ENCODE data around the gene GIPC3.

The GIPC3 gene

DNA sequence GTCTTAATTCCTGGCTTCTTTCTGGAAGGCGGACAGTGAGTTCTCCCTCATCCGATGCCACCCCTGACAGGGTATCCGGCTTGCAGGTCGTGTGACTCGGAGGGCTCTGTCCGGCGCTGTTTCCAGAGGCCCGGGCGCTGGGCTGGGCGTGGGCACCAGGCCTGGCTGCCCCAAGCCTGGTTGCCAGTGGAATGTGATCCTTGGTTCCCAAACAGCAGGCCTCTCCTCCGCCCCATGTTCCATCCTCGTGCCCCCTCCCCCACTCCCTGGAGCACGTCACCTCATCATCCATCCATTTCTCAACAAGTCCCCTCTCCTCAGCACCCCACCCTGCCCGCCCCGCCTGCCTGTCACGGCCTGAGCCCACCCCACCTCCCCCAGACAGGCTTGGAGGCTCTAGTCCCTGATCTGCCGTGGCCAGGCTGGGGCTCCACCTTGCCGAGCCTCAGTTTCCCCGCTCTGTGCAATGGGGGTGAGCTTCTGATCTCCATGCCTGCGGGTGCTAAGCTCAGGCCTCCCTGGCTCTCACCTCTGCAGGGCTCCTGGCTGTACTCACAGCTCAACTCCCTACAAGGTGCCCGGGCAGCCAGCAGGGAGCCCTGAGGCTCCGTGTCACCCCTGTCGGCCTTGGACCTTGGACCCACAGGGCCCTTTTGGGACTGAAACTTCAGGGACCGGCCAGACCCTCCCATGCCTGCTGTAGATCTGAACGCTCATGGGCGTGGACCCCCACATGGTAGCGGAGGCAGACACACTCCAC, 19.1 kb downstream of the GIPC3 start:
- DNase-seq (ENCODE audit: insufficient read length, low spot score) (no peak), FAIRE-seq (no peak)

DNA sequence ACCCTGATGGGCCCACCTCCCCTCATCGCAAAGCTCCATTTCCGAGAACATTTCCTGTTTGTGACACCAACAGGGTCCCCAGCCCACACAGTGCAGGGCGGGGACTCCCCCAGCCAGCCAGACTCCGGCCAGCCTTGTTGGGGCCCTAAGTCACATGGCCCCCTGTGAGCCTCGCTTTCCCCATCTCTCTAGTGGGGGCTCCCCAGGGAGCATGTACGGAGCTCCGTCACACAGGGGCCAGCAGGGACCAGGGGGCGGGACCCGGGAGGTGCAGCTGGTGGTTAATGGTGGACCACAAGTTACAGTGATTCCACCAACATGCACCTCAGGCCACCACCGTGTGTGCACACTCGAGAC, 19.7 kb downstream of the GIPC3 start:
- no peak for DNase-seq (ENCODE audit: insufficient read length, low spot score)
- no peak for FAIRE-seq

DNA sequence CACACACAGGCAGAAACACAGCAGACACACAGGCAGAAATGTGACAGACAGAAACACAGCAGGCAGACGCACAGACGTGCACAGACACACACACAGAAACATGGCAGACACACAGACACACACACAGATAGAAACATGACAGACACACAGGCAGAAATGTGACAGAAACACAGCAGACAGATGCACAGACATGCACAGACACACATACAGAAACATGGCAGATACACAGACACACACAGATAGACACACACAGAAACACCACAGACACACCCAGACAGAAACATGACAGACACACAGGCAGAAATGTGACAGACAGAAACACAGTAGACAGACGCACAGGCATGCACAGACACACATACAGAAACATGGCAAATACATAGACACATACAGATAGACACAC, 20.1 kb downstream of the GIPC3 start:
- FAIRE-seq: peak; percentile 68

DNA sequence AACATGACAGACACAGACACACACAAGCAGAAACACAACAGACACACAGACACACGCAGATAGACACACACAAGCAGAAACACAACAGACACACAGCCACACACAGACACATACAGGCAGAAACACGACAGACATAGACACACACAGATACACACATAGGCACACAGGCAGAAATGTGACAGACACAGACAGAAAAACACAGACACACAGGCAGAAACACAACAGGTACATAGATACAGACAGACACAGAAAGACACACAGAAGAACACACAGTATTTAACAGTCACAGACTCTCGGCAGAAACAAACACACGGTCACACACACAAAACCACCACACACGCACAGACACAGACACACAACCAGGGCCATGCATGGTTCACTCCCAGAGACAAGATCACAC, 20.5 kb downstream of the GIPC3 start:
- no peak for FAIRE-seq
- DNase-seq (ENCODE audit: insufficient read length, low spot score): no peak

More for the DNA sequence above, 20.1 kb downstream of the GIPC3 start:
- no peak for DNase-seq (ENCODE audit: insufficient read length, low spot score)

DNA sequence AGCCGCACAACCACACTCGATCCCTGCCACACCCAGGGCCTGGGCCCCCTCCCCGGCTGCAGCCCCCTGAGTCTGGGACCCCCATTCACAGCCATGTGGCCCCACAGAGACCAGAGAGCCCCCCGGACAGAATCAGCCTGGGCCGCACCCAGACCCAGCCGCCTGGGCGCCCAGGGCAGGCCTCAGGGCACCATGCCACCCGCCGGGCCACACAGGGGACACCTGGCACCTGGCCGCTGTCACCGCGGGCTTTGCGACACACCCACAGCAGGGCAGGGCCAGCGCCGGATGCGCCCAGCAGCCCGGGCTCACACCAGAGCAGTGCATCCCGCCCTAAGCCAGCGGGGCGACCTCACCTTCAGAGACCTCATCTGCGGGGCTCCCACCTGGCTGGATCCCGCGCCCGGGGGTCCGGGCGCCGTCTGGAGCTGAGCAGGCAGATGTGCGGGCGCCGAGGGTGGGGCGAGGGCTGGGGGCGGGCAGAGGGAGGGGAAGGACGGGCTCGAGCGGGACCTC, 21.0 kb downstream of the GIPC3 start:
- DNase-seq (ENCODE audit: insufficient read length, low spot score) (peak; percentile 67), FAIRE-seq (no peak)

DNA sequence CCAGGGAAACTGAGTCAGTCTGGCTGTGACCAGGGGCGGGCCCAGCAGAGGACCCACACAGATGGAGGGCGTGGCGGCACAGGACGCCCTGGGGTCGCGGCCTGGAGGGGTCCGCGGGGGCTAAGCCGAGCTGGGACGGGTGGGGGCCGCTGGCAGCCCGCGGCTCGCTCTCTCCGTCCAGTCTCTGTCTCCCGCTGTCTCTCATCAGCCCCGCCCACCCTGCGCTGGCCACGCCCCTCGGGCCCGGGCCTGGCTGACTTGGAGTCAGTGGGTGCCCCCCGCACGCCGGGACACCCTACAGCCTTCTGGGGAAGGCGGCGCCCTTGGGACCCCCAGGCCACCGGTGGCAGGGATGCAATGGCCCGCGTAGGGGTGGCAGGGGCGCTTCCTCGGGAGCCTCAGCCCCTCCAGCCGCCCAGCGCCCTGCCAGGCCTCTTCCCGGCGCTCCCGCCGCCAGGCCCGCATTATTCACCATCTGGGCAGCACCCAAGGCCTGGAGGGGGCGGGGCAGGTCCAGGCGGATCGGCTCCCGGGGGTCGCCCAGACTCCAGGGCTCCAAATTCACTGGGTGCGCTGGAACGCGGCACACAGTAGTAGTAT, 21.5 kb downstream of the GIPC3 start, which contains the start of gene TBXA2R:
Gene TBXA2R (minus strand): TSS at position 186 of the 600 bp plus-strand sequence. CDS start 6,241 bp downstream, outside the sequence.
- no peak for FAIRE-seq
- DNase-seq (ENCODE audit: insufficient read length, low spot score): peak; percentile 90

DNA sequence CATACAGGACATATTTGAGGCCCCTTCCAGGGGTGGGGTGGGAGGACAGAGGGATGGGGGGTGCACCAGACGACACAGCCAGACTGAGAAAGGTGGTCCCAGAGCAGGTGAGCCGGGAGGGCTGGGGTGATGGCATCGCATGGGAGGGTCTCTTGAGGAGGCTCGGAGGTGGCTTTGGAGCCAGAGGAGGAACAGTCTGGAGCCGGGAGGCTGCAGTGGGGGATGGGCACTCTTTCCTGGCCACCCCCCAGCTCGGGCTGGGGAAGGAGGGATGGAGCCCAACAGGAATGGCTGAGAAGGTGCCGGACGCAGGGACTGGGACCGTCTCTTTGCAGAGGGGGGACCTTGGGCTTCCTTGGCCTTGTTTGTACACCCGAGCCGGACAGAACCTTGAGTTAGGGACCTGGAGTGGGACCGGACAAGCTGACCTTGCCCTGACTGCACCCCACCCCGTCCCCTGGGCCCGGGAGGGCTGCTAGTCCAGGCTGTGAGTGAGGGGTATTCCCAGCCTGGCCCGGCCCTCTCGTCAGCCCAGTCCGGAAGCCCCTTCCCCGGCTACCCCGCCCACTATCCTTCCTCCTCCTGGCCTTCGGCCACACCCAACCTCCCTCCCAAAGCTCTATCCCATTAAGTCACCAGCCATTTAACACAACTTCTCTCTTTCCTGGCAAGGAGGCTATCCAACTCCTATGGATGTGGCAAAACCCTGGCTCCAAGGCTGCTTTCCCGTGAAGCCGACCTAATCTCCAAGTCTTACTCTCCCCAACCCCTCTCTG, 22.2 kb downstream of the GIPC3 start:
- DNase-seq (ENCODE audit: insufficient read length, low spot score): no peak
- FAIRE-seq: no peak

DNA sequence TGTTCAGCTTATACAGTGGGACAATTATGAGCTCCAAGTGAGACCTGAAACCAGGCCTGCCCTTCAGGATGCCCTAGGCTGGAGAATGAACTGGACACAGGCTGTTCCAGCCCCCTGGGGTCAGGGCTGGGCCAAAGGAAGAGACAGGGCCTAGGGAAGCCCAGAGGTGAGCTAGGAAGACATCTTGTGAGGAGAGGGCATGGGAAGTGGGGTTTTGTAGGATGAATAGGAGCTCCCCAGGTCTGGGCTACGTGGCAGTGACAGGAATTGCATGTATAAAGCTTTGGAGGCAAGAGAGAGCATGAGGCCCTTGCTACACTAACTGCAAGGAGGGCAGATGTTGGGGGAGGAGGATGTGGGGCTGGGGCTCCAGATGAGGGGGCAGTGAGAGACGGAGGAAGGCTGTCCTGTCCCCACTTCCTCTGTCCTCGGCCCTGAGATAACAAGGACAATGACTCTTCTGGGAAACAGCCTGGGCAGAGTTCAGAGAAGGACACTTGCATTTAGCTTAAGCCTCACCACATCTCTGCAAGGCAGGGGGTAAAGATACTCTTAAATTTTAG, 22.9 kb downstream of the GIPC3 start:
- no peak for DNase-seq (ENCODE audit: insufficient read length, low spot score)
- FAIRE-seq: no peak

DNA sequence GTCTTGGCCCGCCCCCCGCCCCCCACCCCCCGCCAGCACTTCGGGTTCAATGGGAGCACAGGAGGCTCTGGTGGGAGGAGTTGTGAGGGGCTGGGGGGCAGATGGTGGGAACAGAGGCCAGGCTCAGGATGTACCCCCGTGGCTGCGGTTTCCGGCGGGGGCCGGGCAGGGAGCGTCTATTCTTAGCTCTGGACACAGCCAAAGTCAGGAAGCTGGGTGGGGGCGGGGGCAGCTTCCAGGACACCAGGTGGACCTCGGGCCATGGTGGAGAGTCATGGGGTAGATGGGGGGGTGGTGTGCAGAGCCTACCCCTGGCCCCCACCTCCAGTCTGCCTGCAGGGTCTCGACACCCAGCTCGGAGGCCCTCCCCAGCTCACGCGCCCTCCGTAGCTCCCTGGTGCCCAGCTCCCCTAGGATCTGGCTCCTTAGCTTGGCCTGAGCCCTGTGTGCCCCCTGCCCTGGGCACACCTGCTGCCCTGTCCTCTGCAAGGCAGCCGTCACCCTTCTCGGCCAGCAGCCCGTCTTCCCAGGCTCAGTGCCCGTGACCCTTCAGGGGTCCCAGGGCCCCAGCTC, 23.6 kb downstream of the GIPC3 start:
- DNase-seq (ENCODE audit: insufficient read length, low spot score) (no peak), FAIRE-seq (no peak)

DNA sequence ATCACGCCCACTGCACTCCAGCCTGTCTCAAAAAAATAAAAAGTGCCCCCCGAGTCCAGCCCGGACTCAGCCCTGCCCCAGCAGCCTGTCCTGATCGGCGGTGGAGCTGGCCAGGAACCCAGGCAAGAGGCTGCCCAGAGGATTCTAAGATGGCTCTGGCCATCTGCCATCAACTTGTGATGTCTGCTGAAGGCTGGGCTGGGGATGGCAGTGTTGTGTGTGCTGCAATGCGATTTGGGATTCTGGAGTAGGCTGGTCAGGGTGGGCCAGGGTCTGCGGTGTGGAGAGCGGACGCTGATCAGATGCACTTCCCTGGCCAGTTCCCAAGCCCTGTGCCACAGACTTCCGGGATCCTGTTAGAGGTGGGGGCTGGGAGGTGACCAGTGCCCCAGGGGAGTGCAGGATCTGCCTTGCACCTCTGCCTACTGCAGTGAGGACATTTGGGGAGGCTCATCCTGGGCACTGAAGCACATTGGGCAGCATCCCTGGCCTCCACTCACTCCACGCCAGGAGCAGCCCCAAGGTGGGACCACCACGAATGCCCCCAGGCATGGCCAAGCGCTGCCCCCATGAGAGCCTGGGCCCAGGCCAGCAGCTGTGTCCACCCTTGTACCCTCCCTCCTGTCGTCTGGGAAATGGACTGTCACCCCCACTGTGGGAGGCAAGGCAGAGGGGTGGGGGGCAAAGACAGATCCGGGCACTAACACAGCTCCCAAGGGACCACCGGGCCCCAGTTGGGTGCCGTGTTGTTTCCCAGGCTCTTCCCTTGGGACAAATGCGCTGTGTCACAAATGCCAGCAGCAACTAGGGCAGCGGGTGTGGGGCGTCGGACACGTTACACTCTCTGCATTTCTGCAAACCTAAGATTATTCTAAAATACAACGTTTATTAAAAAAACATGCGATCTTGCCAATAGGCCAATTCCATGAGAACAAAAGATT, 24.8 kb downstream of the GIPC3 start:
- no peak for DNase-seq (ENCODE audit: insufficient read length, low spot score)
- no peak for FAIRE-seq

DNA sequence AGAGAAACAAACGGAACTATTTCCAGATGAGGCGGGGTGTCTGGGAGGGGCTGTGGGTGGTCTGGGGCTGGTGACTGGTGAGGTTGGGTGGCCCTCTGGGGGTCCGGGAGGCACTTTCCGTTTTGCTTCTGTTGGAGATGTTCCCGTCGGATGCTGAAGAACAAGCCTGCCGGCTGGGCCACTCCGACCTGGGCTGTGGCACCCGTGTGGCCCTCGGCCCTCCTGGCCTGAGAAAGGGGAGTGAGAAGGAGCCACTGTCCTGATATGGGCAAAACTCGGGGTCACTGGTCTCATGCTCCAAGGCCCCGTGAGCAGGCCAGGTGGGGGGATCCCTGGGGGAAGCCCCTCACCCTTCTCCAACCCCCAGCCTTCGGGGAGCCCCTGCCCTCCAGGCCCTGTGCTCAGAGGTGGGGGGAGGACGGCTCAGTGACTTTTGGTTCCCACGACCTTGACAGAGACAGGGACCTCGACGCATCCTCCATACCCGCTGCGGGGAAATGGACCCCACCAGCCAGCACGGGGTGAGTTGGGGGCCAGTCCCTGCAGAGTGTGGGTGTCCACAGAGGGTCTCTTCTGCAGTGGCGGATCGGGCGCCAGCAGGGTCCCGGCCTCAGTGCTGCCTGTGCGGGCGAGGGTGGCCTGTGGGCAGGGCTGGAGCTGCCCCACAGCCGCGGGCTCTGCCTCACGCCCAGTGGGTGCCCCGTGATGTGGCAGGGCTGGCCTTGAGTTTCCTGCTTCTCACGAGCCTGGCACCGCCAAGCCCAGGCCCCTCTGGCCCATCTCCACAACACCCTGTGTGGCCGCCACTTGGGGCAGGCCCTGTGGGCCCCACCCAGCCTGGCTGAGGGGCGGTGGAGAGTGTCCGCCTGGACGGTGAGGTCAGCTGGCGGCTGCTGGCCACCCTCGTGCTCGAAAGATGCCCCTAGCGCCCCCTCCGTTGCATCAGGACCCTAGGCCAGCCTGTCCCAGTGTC, 25.8 kb downstream of the GIPC3 start:
- no peak for DNase-seq (ENCODE audit: insufficient read length, low spot score)
- no peak for FAIRE-seq

DNA sequence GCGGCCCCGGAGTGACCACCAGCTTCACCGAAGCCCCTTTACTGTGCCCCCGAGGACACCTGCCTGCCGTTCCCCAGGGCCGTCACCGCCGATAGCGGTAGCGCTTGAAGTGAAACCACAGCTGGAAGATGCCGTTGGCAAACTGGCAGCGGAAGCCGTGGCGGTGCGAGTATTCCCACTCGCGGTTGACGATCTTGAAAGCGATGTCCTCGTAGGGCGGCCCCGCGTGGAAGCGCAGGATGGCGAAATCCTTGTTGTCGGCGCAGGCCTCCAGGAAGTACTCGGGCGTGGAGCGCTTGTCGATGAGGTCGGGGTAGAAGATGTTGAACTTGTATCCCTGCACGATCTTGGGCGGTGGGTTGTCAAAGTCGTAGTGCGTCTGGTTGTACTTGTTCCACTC, 26.6 kb downstream of the GIPC3 start:
- DNase-seq (ENCODE audit: insufficient read length, low spot score) (no peak), FAIRE-seq (no peak)

DNA sequence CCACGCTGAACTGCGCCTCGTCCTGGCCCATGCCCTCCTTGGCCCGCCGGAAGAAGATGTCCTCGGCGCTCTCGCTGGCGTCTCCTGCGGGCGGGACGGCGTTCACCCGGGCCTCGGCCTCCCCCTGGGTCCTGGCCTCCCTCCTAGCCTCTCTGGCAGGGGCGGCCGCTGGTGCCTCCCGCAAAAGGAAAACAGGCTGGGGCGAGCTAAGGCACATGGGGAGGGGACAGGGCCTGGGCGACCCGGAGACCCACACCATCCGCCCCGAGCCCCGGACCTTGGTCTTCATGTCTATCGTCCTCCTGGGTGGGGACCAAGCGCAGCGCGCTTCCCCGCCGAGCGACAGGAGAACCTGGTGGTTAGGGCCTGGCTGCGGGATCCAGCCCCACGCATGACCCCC, 27.1 kb downstream of the GIPC3 start:
- FAIRE-seq (no peak), DNase-seq (ENCODE audit: insufficient read length, low spot score) (no peak)

DNA sequence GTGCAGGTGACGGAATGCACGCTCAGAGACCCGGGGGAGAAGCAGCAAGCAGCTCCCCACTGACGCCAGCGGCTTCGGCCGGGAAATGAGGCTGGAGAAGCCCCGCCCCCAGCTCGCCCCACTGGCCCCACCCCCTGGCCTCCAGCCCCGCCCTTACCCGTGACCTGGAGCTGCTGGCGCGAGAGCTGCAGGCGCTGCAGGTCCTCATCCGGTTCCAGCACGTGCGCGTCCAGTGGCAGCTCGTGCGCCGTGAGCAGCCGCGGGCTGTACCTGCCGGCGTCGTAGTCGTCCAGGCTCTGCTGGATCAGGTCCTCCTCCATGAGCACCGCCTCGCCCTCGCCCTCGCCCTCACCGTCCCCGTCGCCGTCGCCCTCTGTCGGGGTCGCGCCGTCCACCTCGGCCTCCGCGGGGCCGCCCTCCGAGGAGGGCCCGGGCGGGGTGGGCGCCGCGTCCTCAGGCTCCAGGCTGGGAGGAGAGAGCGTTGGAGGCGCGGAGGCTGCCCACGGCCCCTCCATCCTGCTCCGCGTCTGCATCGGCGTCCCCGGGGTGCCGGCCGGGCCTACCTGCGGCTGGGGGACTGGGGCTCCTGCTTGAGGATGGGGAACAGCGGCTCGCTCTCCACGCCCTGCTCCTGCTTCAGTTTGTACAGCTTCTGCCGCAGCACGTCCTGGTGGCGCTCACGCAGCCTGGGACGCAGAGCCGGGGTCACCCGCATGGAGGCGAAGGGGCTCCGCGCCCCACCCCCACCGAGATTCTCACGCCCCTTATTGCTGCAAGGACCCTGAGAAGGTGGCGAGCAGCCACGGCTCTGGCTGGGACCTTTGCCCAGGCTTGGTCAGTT, 27.8 kb downstream of the GIPC3 start:
- DNase-seq (ENCODE audit: insufficient read length, low spot score) (no peak), FAIRE-seq (no peak)

DNA sequence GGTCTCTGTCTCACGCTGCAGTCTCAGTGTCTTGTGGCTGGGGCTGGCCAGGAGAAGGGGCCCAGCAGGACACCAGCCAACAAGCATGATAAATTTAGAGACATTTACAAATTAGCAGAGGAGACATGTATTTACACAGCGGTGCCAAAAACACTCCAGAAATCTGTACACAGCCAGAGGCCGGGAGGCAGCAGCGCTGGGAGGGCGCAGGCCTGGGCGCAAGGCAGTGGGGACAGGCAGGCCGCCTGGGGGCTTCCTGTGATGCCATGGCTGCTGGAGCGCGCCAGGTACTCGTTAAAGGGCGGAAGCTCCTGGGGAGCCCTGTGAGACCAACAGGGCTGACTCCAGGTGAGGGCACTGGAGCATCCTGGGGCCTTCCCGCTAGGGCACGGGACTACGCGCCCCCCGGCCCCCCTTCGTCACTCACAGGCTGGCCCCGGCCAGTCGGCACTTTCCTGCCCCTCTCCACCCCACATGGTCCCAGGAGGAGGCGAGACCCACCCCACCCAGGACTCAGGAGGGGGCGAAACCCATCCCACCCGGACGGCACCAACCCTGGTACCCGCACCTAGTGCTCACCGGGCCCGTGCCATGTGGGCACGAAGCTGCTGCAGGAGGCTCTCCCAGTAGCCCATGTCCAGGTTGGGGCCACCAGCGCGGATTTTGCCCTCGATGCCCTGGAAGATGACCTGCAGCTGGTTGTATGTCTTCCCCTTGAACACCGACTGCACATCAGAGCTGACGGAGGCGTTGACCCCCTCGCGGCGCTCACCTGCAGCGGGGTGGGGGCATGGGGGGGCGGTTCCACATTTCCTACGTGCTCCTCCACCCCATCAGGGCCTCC, 28.8 kb downstream of the GIPC3 start:
- DNase-seq (ENCODE audit: insufficient read length, low spot score) (no peak), FAIRE-seq (no peak)

DNA sequence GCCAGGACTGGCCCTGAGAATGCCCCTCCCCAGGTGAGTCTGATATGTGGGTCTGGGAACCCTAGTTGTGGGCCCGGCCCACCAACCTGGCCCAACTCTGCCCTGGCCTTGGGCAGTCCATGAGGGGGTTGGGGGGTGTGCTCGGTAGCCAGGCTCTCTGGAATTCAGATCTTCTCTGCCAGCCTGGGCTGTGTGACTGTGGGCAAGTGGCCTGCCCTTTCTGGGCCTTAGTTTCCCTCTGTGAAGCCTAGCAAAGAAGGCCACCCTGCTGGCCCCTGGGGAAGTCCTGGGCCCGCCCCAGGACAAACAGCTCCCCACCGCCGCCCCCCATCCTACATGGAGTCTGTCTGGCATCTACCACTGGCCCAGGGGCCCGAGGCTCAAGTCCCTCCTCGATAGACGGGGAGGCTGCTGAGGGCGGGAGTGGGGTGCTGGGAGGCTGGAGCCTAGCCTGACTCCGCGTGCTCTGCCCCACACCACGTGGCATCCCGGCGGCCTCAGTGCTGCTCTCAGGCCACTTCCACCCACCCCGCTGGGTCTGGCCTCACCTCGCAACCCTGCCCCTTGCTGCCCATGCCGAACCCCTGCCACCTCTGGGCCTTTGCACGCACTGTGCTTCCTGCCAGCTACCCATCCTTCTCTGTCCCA, 29.7 kb downstream of the GIPC3 start:
- FAIRE-seq (no peak), DNase-seq (ENCODE audit: insufficient read length, low spot score) (no peak)

All from GM19239 (cell line).